Neural progenitor cell (in vitro differentiated cells): ENCODE data around the gene SMPD4. TPM values are rescaled to one million over a fixed set of nuclear protein-coding genes. Genes with fewer than 3 reads are reported as not detected.
A peak's percentile ranks its signal among the peaks of the same experiment; 100 is the strongest.
"Not testable (repeated sequence)": the region's sequence is repeated elsewhere in the genome, so short reads cannot be mapped to it uniquely, and the experiment has no call there.

Experiments
- DNase-seq: peaks from one replicate; pipeline ENCODE4 v3.0.0-alpha.2; 2016; ENCODE audit warnings: low spot score
- H2AFZ ChIP-seq: fragments of 200-600 bp; sonication (generic); replicated peaks from 2 replicates; pipeline ENCODE4 v1.6.1; 2016; ENCODE audit warnings: antibody characterized with exemption
- H3F3A ChIP-seq: fragments of 200-600 bp; sonication (generic); 2 replicates; pipeline ENCODE4 v1.6.1; 2016; ENCODE audit warnings: antibody characterized with exemption, low read depth
- H3K27ac ChIP-seq: fragments of 200-600 bp; sonication (generic); 2 replicates; pipeline ENCODE4 v1.5.1; 2016; ENCODE audit warnings: mild to moderate bottlenecking
- H3K27me3 ChIP-seq: fragments of 200-600 bp; sonication (generic); 2 replicates; pipeline ENCODE4 v1.6.1; 2016; ENCODE audit warnings: mild to moderate bottlenecking, moderate library complexity
- H3K36me3 ChIP-seq: fragments of 200-600 bp; sonication (generic); 2 replicates; pipeline ENCODE4 v1.5.1; 2016
- H3K4me1 ChIP-seq: fragments of 200-600 bp; sonication (generic); 2 replicates; pipeline ENCODE4 v1.6.1; 2016; ENCODE audit warnings: mixed run types
- H3K4me2 ChIP-seq: fragments of 200-600 bp; sonication (generic); 2 replicates; pipeline ENCODE4 v1.6.1; 2016
- H3K4me3 ChIP-seq: fragments of 200-600 bp; sonication (generic); 2 replicates; pipeline ENCODE4 v1.5.1; 2016
- H3K79me2 ChIP-seq: fragments of 200-600 bp; sonication (generic); 2 replicates; pipeline ENCODE4 v1.6.1; 2016; ENCODE audit warnings: low read depth
- H3K9ac ChIP-seq: fragments of 200-600 bp; sonication (generic); 2 replicates; pipeline ENCODE4 v1.6.1; 2016
- H3K9me3 ChIP-seq: fragments of 200-600 bp; sonication (generic); 2 replicates; pipeline ENCODE4 v1.5.1; 2016; ENCODE audit warnings: low read depth
- H4K20me1 ChIP-seq: fragments of 200-600 bp; sonication (generic); 2 replicates; pipeline ENCODE4 v1.6.1; 2016; ENCODE audit warnings: low read depth
- H3K27ac Mint-ChIP-seq: 3 replicates; pipeline ENCODE4 v1.8.0; 2021; ENCODE audit warnings: mixed read lengths
- H3K27me3 Mint-ChIP-seq: 2 replicates; pipeline ENCODE4 v1.8.0; 2022; ENCODE audit warnings: low read depth, mild to moderate bottlenecking, inconsistent platforms, moderate library complexity, mixed read lengths; ENCODE audit not compliant: insufficient read depth
- H3K36me3 Mint-ChIP-seq: 3 replicates; pipeline ENCODE4 v1.8.0; 2021; ENCODE audit warnings: mixed read lengths
- H3K4me1 Mint-ChIP-seq: 3 replicates; pipeline ENCODE4 v1.8.0; 2021; ENCODE audit warnings: mixed read lengths
- H3K4me3 Mint-ChIP-seq: 3 replicates; pipeline ENCODE4 v1.8.0; 2021; ENCODE audit warnings: mild to moderate bottlenecking, moderate library complexity, mixed read lengths
- H3K9me3 Mint-ChIP-seq: 3 replicates; pipeline ENCODE4 v1.8.0; 2020; ENCODE audit warnings: mixed read lengths
- CTCF ChIP-seq: fragments of 200-600 bp; sonication (generic); IDR thresholded peaks from 2 replicates; pipeline ENCODE4 v1.5.1; 2017; ENCODE audit warnings: antibody characterized with exemption, mild to moderate bottlenecking
- EZH2 ChIP-seq: fragments of 200-600 bp; sonication (generic); IDR thresholded peaks from 2 replicates; pipeline ENCODE4 v1.6.1; 2017; ENCODE audit warnings: antibody characterized with exemption, mild to moderate bottlenecking, moderate library complexity
- EZH2phosphoT487 ChIP-seq: fragments of 200-600 bp; sonication (generic); IDR thresholded peaks from 2 replicates; pipeline ENCODE4 v1.6.1; 2017; ENCODE audit warnings: antibody characterized with exemption
- total RNA-seq: library from RNA; depleted of rRNA; stranded (reverse); fragments of >200 nt; gene quantifications from 2 replicates; pipeline ENCODE4 v1.2.3, GENCODE V29; 2015; ENCODE audit warnings: low replicate concordance

Gene SMPD4
- total RNA-seq, 1 donor from 2014 or later = 23.6 TPM

GRCh38 chr2:130162968-130163367 is 18.4 kb downstream of the SMPD4 start:
- Histone ChIP-seq H3K4me3 (no peak overlapping the region), H3K27me3 (no peaks in the 10 kb centered on the region), H2AFZ (no peak overlapping the region), H3K4me2 (no peak overlapping the region), H3K4me1 (no peaks in the 10 kb centered on the region), H3K36me3 (no peaks in the 10 kb centered on the region), H3K9me3 (no peaks in the 10 kb centered on the region), H3F3A (no peaks in the 10 kb centered on the region), H3K27ac (no peak overlapping the region), H4K20me1 (peaks cover 10% of the 10 kb centered on the region), H3K79me2 (no peaks in the 10 kb centered on the region), H3K9ac (no peak overlapping the region)
- Mint-ChIP-seq H3K27ac (no peak overlapping the region), H3K4me3 (no peak overlapping the region), H3K36me3 (peaks cover 22% of the 10 kb centered on the region), H3K9me3 (no peaks in the 10 kb centered on the region), H3K27me3 (no peaks in the 10 kb centered on the region), H3K4me1 (no peaks in the 10 kb centered on the region)
- TF ChIP-seq CTCF (no peak), EZH2phosphoT487 (no peak), EZH2 (no peak)
- DNase-seq = no peak

- H3K4me1 Mint-ChIP-seq, H3K27ac ChIP-seq, H3K4me2 ChIP-seq, DNase-seq, H3F3A ChIP-seq, H3K36me3 ChIP-seq, H2AFZ ChIP-seq, H3K4me3 ChIP-seq, H3K27me3 Mint-ChIP-seq, H3K27me3 ChIP-seq, H3K4me3 Mint-ChIP-seq, H3K9ac ChIP-seq, H3K9me3 Mint-ChIP-seq, H4K20me1 ChIP-seq, H3K9me3 ChIP-seq, H3K27ac Mint-ChIP-seq, H3K4me1 ChIP-seq, H3K79me2 ChIP-seq: not testable (repeated sequence)
- peaks cover 17% of the 10 kb centered on the region for H3K36me3 Mint-ChIP-seq
These were observed 18.9 kb downstream of the SMPD4 start for GRCh38 chr2:130162486-130162885.

- not testable (repeated sequence) for H3K79me2 ChIP-seq, H3K27ac Mint-ChIP-seq, H3K9me3 Mint-ChIP-seq, H3K4me3 ChIP-seq, H3K9me3 ChIP-seq, H3K4me3 Mint-ChIP-seq, H3F3A ChIP-seq, H3K27me3 Mint-ChIP-seq, H3K36me3 Mint-ChIP-seq, H3K4me1 ChIP-seq, H3K27me3 ChIP-seq, H2AFZ ChIP-seq, H3K4me1 Mint-ChIP-seq, H3K9ac ChIP-seq, H3K36me3 ChIP-seq
- H3K27ac ChIP-seq = peak overlapping the region; percentile 70
- peak; percentile 39 for DNase-seq
- peaks cover 10% of the 10 kb centered on the region for H4K20me1 ChIP-seq
- TF ChIP-seq CTCF = peak; percentile 40
- peak overlapping the region; percentile 38 for H3K4me2 ChIP-seq
These were observed 20.3 kb downstream of the SMPD4 start for GRCh38 chr2:130160838-130161705.

- H3K9ac ChIP-seq = no peak overlapping the region
- no peaks in the 10 kb centered on the region for H3K4me1 Mint-ChIP-seq
- TF ChIP-seq EZH2 (no peak), CTCF (no peak), EZH2phosphoT487 (no peak)
- no peaks in the 10 kb centered on the region for H3K79me2 ChIP-seq
- no peaks in the 10 kb centered on the region for H3K9me3 ChIP-seq
- H3F3A ChIP-seq = no peaks in the 10 kb centered on the region
- H3K4me1 ChIP-seq = no peaks in the 10 kb centered on the region
- H2AFZ ChIP-seq = no peak overlapping the region
- DNase-seq = no peak
- H3K4me3 ChIP-seq = no peak overlapping the region
- no peak overlapping the region for H3K27ac Mint-ChIP-seq
- peaks cover 2% of the 10 kb centered on the region for H3K27me3 Mint-ChIP-seq
- no peak overlapping the region for H3K27ac ChIP-seq
- peaks cover 5% of the 10 kb centered on the region for H3K36me3 Mint-ChIP-seq
- H3K4me2 ChIP-seq = no peak overlapping the region
- H4K20me1 ChIP-seq = peaks cover 19% of the 10 kb centered on the region
- H3K36me3 ChIP-seq = no peaks in the 10 kb centered on the region
- no peaks in the 10 kb centered on the region for H3K27me3 ChIP-seq
- H3K9me3 Mint-ChIP-seq = no peaks in the 10 kb centered on the region
- H3K4me3 Mint-ChIP-seq = no peak overlapping the region
These were observed 21.3 kb downstream of the SMPD4 start for GRCh38 chr2:130160131-130160530.

- not testable (repeated sequence) for H3K36me3 ChIP-seq, H3K4me3 Mint-ChIP-seq, H3K36me3 Mint-ChIP-seq, H3K9ac ChIP-seq, H3K9me3 Mint-ChIP-seq, DNase-seq, H3F3A ChIP-seq, H3K79me2 ChIP-seq, H3K27ac Mint-ChIP-seq, H2AFZ ChIP-seq, H3K27me3 Mint-ChIP-seq, H3K4me1 Mint-ChIP-seq, H3K27ac ChIP-seq, H3K9me3 ChIP-seq, H3K4me3 ChIP-seq, H3K4me1 ChIP-seq, H3K27me3 ChIP-seq, H3K4me2 ChIP-seq
- H4K20me1 ChIP-seq = peaks cover 22% of the 10 kb centered on the region
These were observed 22.0 kb downstream of the SMPD4 start for GRCh38 chr2:130159376-130159775.
